ENCODE results near the gene TOM1L2.

- TF ChIP-seq POLR2A (IDR thresholded peaks at IDR 0.05; ENCODE audit: low read depth, low read length) (no peak), TAF1 (IDR thresholded peaks at IDR 0.05; ENCODE audit: low read depth, low read length) (no peak), POLR2AphosphoS5 (IDR thresholded peaks at IDR 0.05; ENCODE audit: low read depth, low read length) (no peak), POU2F2 (IDR thresholded peaks at IDR 0.05; ENCODE audit: low read depth, low read length) (no peak), SPI1 (IDR thresholded peaks at IDR 0.05; ENCODE audit: low read depth, low read length) (no peak), PAX5 (IDR thresholded peaks at IDR 0.05; ENCODE audit: insufficient read depth, low read length, severe bottlenecking) (no peak)
Observed at GRCh38 chr17:17985153-17985552, 13.0 kb upstream of the TOM1L2 start.

All from GM12891 (cell line).